K562 (cell line): ENCODE measurements around the gene FRMD5. TPM values are rescaled to one million over a fixed set of nuclear protein-coding genes. Genes with fewer than 3 reads are reported as not detected.

Experiments used
- HNRNPUL1 ChIP-seq: fragments of 200-400 bp; formaldehyde crosslinking; IDR thresholded peaks from 2 replicates; pipeline ENCODE4 v1.6.1; 2017; ENCODE audit warnings: low read length
- IFI16 ChIP-seq: fragments of 250-450 bp; sonication (Bioruptor Pico); IDR thresholded peaks from 2 replicates; pipeline ENCODE4 v2.1.2; 2022; ENCODE audit warnings: mild to moderate bottlenecking, inconsistent platforms
- NCOA1 ChIP-seq: fragments of 450-650 bp; IDR thresholded peaks from 2 replicates; pipeline ENCODE4 v1.6.1; 2016; ENCODE audit warnings: low read depth
- PURB ChIP-seq: sonication (generic); formaldehyde crosslinking; IDR thresholded peaks from 2 replicates; pipeline ENCODE4 v1.9.0; 2021; ENCODE audit warnings: low read depth, mild to moderate bottlenecking, missing genetic modification reagents
- RAD21 ChIP-seq, 2 experiments: fragments of 250-450 bp in 1 of 2; fragments of 450-650 bp in 1 of 2; sonication (Bioruptor Pico) in 1 of 2; formaldehyde crosslinking in 1 of 2; IDR thresholded peaks in 1 of 2; conservative IDR thresholded peaks in 1 of 2; 2 replicates each; pipeline versions ENCODE4 v1.4.0 to v1.8.0; 2020 to 2022; ENCODE audit warnings: mild to moderate bottlenecking in 2 of 2, moderate library complexity in 1 of 2
- RBBP5 ChIP-seq: fragments of 200-600 bp; sonication (generic); IDR thresholded peaks from 2 replicates; pipeline ENCODE4 v1.6.1; 2012; ENCODE audit warnings: borderline replicate concordance, mild to moderate bottlenecking, low read length, control low read depth, inconsistent platforms; ENCODE audit not compliant: insufficient read depth, poor library complexity, severe bottlenecking
- RBM17 ChIP-seq: fragments of 200-400 bp; formaldehyde crosslinking; IDR thresholded peaks from 2 replicates; pipeline ENCODE4 v1.6.1; 2017; ENCODE audit warnings: low read depth, mild to moderate bottlenecking, low read length, borderline replicate concordance
- RCOR1 ChIP-seq, 2 experiments: IDR thresholded peaks; 2 replicates each; pipeline ENCODE4 v1.6.1; 2012; ENCODE audit warnings: low read depth in 2 of 2, low read length in 2 of 2, borderline replicate concordance in 1 of 2, improper control_type of control experiment in 1 of 2
- ZNF184 ChIP-seq: sonication (generic); formaldehyde crosslinking; IDR thresholded peaks from 2 replicates; pipeline ENCODE4 v1.5.0; 2020; ENCODE audit warnings: missing genetic modification reagents
- ZNF41 ChIP-seq: fragments of 250-450 bp; sonication (Bioruptor Pico); conservative IDR thresholded peaks from 2 replicates; pipeline ENCODE4 v1.4.0; 2020; ENCODE audit warnings: mild to moderate bottlenecking
- ZNF436 ChIP-seq: fragments of 250-450, 450-650 bp; sonication (Bioruptor Pico); formaldehyde crosslinking; IDR thresholded peaks from 2 replicates; pipeline ENCODE4 v1.7.0; 2020; ENCODE audit warnings: mild to moderate bottlenecking
- ZNF444 ChIP-seq: fragments of 250-450 bp; sonication (Bioruptor Pico); IDR thresholded peaks from 2 replicates; pipeline ENCODE4 v1.4.0; 2020; ENCODE audit warnings: mild to moderate bottlenecking, moderate library complexity
- ZNF668 ChIP-seq: fragments of 250-450 bp; sonication (Bioruptor Pico); IDR thresholded peaks from 2 replicates; pipeline ENCODE4 v1.8.0; 2022; ENCODE audit warnings: mild to moderate bottlenecking, inconsistent platforms
- polyA plus RNA-seq, 8 experiments: library from polyadenylated mRNA; depleted of rRNA in 4 of 8; stranded (reverse) in 5 of 8; unstranded in 3 of 8; fragments of >200 nt; fragmentation: Nextera tagmentation in 2 of 8; fragmentation: Illumina TruSeq in 1 of 8; extraction: Ambion mirVana in 2 of 8; extraction: Trizol in 1 of 8; gene quantifications; 2 replicates each; pipeline versions ENCODE4 v1.2.1 to v1.2.3, GENCODE V29; 2011 to 2014; ENCODE audit warnings: inconsistent platforms in 1 of 8, missing spikeins in 1 of 8
- total RNA-seq, 7 experiments: library from RNA; depleted of rRNA in 6 of 7; stranded (reverse); fragments of >200 nt in 6 of 7; fragmentation: Illumina TruSeq in 2 of 7; extraction: Trizol in 2 of 7; gene quantifications; 2 replicates each; pipeline versions ENCODE4 v1.2.1 to v1.2.3, GENCODE V29; 2011 to 2021; ENCODE audit warnings: low replicate concordance in 1 of 7
- TF ChIP-seq, protein P1 (sequence below): fragments of 450-650 bp; IDR thresholded peaks from 2 replicates; pipeline ENCODE4 v1.6.1; 2016; ENCODE audit warnings: missing biosample characterization, missing genetic modification characterization
- TF ChIP-seq, protein P2 (sequence below), 2 experiments: fragments of 450-650 bp; formaldehyde crosslinking in 1 of 2; IDR thresholded peaks; 2 replicates each; pipeline versions ENCODE4 v1.4.0 to v1.6.1; 2014 to 2020; ENCODE audit warnings: mild to moderate bottlenecking in 2 of 2, borderline replicate concordance in 1 of 2, low read depth in 1 of 2
- TF ChIP-seq, protein P3 (sequence below): fragments of 250-450 bp; sonication (Bioruptor Pico); IDR thresholded peaks from 2 replicates; pipeline ENCODE4 v1.5.0; 2021; ENCODE audit warnings: mild to moderate bottlenecking, moderate library complexity

The FRMD5 gene
- total and polyA plus RNA-seq, 9 of the 15 experiments (the other 6 are each of a cell fraction or from before 2014, with no cell fraction given): 0.13 to 0.38 TPM; not detected in 7

DNA sequence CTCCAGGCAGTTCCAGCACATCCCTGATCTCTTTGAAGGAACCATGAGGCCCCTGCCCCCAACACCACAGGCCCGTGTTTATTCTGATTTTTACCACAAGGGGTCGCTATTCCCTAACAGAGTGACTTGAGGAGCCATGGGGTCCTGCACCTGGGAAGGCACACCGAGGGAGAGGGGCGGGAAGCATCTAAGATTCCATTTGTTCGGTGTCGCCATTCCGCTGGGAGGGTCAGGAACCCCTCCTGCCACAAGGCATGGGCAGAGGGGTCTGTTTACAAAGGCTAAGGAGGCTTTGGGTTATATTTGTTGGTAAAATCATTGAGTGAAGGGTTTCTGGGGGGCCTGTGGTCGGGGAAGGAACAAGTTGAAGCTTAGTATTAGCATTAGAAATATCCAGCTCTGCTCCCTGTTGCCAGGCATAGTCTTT is 291.2 kb downstream of the FRMD5 start (continued):
- TF ChIP-seq, protein P1, sequence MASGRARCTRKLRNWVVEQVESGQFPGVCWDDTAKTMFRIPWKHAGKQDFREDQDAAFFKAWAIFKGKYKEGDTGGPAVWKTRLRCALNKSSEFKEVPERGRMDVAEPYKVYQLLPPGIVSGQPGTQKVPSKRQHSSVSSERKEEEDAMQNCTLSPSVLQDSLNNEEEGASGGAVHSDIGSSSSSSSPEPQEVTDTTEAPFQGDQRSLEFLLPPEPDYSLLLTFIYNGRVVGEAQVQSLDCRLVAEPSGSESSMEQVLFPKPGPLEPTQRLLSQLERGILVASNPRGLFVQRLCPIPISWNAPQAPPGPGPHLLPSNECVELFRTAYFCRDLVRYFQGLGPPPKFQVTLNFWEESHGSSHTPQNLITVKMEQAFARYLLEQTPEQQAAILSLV (tag): no peak
- TF ChIP-seq ZNF668 (CRISPR knock-in tag): no peak
- no peak for TF ChIP-seq RBM17
- TF ChIP-seq RBBP5: no peak
- TF ChIP-seq, protein P2, sequence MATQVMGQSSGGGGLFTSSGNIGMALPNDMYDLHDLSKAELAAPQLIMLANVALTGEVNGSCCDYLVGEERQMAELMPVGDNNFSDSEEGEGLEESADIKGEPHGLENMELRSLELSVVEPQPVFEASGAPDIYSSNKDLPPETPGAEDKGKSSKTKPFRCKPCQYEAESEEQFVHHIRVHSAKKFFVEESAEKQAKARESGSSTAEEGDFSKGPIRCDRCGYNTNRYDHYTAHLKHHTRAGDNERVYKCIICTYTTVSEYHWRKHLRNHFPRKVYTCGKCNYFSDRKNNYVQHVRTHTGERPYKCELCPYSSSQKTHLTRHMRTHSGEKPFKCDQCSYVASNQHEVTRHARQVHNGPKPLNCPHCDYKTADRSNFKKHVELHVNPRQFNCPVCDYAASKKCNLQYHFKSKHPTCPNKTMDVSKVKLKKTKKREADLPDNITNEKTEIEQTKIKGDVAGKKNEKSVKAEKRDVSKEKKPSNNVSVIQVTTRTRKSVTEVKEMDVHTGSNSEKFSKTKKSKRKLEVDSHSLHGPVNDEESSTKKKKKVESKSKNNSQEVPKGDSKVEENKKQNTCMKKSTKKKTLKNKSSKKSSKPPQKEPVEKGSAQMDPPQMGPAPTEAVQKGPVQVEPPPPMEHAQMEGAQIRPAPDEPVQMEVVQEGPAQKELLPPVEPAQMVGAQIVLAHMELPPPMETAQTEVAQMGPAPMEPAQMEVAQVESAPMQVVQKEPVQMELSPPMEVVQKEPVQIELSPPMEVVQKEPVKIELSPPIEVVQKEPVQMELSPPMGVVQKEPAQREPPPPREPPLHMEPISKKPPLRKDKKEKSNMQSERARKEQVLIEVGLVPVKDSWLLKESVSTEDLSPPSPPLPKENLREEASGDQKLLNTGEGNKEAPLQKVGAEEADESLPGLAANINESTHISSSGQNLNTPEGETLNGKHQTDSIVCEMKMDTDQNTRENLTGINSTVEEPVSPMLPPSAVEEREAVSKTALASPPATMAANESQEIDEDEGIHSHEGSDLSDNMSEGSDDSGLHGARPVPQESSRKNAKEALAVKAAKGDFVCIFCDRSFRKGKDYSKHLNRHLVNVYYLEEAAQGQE (IDR thresholded peaks at IDR 0.05; ENCODE audit: borderline replicate concordance): peak; percentile 70
- TF ChIP-seq, protein P2 (CRISPR knock-in tag; IDR thresholded peaks at IDR 0.05; ENCODE audit: low read depth): no peak
- no peak for TF ChIP-seq RCOR1 (IDR thresholded peaks at IDR 0.05; ENCODE audit: borderline replicate concordance in 1 of 2, low read depth in 2 of 2, low read length in 2 of 2)
- TF ChIP-seq, protein P3, sequence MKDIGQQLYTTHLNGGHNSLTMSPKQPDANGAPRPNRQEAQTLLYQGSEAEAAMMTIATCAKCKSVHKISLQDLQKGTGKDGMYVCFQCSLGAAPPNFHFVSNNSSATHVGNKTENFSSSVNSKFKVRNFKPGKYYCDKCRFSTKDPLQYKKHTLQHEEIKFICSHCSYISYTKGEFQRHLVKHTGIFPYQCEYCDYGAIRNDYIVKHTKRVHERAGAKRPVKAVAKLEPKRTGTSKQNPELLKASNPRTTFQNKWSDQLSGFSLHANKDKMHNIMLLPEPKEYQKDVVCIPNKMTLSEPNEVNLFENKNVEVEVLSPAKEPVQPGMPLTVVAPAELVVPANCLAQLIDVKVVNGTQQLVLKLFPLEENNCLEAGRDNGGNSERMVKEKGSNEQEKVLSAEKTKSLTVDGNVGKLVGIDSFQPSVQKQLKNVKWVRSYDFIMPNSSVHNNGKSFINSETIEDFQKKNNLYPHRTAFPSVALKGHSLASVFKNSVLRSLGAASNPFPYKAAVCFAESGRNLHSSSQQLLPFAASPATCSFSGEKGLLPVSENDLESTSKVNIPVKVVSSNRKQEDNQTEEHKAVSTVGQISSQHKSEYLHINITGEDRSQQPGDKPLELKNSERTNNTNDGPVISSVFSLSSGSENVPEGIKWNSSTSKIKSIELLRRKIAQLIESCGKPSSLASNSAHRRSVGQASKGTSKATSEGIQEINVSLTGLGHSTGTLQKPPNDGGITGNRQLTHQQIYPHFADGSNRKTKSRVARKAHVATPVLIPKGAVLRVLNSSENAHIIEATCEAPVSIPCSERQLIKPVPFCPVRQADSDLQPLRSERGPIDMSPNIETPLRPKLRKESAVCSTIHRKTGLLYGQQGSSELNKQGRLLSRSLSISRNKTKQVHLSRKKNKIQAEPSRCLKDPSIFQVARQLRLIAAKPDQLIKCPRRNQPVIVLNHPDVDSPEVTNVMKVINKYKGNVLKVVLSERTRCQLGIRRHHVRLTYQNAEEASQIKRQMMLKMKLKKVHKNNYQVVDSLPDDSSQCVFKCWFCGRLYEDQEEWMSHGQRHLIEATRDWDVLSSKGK (CRISPR knock-in tag): no peak
- peak; percentile 75 to 89 for TF ChIP-seq RAD21 (CRISPR knock-in tag; conservative IDR thresholded peaks at IDR 0.05 in 1 of 2, IDR thresholded peaks at IDR 0.05 in 1 of 2)
- TF ChIP-seq IFI16 (CRISPR knock-in tag): no peak
- no peak for TF ChIP-seq PURB
- TF ChIP-seq ZNF436 (CRISPR knock-in tag): no peak
- no peak for TF ChIP-seq NCOA1
- TF ChIP-seq ZNF184: no peak
- no peak for TF ChIP-seq ZNF41 (CRISPR knock-in tag)
- no peak for TF ChIP-seq ZNF444 (CRISPR knock-in tag)
- TF ChIP-seq HNRNPUL1: no peak
